Peyer's patch (tissue), 4 donors: ENCODE results near the gene PSMD2. TPM values are rescaled to one million over a fixed set of nuclear protein-coding genes. Genes with fewer than 3 reads are reported as not detected.
A peak's percentile ranks its signal among the peaks of the same experiment; 100 is the strongest.

Experiments
- DNase-seq, 3 donors: peaks; one replicate each; pipeline ENCODE4 v3.0.0-alpha.2; 2017 to 2019
- H3K27ac ChIP-seq, 4 donors: fragments of 200-600 bp; sonication (generic); one replicate each; pipeline ENCODE4 v1.5.1; 2016 to 2019
- H3K27me3 ChIP-seq, 2 donors: fragments of 200-600 bp; sonication (generic); one replicate each; pipeline ENCODE4 v1.5.1; 2019
- H3K36me3 ChIP-seq, 3 donors: fragments of 200-600 bp; sonication (generic); one replicate each; pipeline ENCODE4 v1.5.1; 2016 to 2019
- H3K4me1 ChIP-seq, 4 donors: fragments of 200-600 bp; sonication (generic); one replicate each; pipeline ENCODE4 v1.5.1; 2016 to 2019
- H3K4me3 ChIP-seq, 4 donors: fragments of 200-600 bp; sonication (generic); 1 replicate in 3 of 4; 2 replicates in 1 of 4; pipeline ENCODE4 v1.5.1; 2016 to 2019; ENCODE audit warnings: mild to moderate bottlenecking in 1 of 4
- H3K9me3 ChIP-seq, 4 donors: fragments of 200-600 bp; sonication (generic); one replicate each; pipeline ENCODE4 v1.5.1; 2016 to 2019; ENCODE audit warnings: mild to moderate bottlenecking in 1 of 4
- POLR2A ChIP-seq, 2 donors: fragments of 450-650 bp; IDR thresholded peaks; one replicate each; pipeline ENCODE4 v1.5.1; 2017; ENCODE audit warnings: antibody characterized with exemption in 2 of 2, mild to moderate bottlenecking in 2 of 2, moderate library complexity in 2 of 2
- total RNA-seq, 4 donors: library from RNA; depleted of rRNA; stranded (reverse); fragments of >200 nt; gene quantifications; one replicate each; pipeline ENCODE4 v1.1.0, GENCODE V29; 2016
- TF ChIP-seq, protein P1 (sequence below), 6 experiments: fragments of 450-650 bp in 4 of 6; fragments of 200-600 bp in 2 of 6; sonication (generic) in 1 of 6; IDR thresholded peaks; one replicate each; pipeline ENCODE4 v1.5.1; 2017 to 2019; ENCODE audit warnings: antibody characterized with exemption in 6 of 6, mild to moderate bottlenecking in 3 of 6, moderate library complexity in 1 of 6

The PSMD2 gene
- total RNA-seq, 4 donors from 2014 or later, result 140 to 198 (median 155) TPM

- no peak for DNase-seq
- TF ChIP-seq, protein P1, sequence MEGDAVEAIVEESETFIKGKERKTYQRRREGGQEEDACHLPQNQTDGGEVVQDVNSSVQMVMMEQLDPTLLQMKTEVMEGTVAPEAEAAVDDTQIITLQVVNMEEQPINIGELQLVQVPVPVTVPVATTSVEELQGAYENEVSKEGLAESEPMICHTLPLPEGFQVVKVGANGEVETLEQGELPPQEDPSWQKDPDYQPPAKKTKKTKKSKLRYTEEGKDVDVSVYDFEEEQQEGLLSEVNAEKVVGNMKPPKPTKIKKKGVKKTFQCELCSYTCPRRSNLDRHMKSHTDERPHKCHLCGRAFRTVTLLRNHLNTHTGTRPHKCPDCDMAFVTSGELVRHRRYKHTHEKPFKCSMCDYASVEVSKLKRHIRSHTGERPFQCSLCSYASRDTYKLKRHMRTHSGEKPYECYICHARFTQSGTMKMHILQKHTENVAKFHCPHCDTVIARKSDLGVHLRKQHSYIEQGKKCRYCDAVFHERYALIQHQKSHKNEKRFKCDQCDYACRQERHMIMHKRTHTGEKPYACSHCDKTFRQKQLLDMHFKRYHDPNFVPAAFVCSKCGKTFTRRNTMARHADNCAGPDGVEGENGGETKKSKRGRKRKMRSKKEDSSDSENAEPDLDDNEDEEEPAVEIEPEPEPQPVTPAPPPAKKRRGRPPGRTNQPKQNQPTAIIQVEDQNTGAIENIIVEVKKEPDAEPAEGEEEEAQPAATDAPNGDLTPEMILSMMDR (IDR thresholded peaks at IDR 0.05), result no peak
- TF ChIP-seq POLR2A (IDR thresholded peaks at IDR 0.05), result no peak
- Histone ChIP-seq H3K4me3 (no peak overlapping the region), H3K4me1 (peaks cover 0 to 9% (median 1%) of the 10 kb centered on the region in 4 donors), H3K36me3 (peaks cover 0 to 35% (median 0%) of the 10 kb centered on the region in 3 donors), H3K27ac (peak overlapping the region in 2 of 4 donors; percentile 73 to 79), H3K9me3 (no peaks in the 10 kb centered on the region), H3K27me3 (no peaks in the 10 kb centered on the region)
Observed at GRCh38 chr3:184344579-184345316, 45.7 kb downstream of the PSMD2 start.

DNA sequence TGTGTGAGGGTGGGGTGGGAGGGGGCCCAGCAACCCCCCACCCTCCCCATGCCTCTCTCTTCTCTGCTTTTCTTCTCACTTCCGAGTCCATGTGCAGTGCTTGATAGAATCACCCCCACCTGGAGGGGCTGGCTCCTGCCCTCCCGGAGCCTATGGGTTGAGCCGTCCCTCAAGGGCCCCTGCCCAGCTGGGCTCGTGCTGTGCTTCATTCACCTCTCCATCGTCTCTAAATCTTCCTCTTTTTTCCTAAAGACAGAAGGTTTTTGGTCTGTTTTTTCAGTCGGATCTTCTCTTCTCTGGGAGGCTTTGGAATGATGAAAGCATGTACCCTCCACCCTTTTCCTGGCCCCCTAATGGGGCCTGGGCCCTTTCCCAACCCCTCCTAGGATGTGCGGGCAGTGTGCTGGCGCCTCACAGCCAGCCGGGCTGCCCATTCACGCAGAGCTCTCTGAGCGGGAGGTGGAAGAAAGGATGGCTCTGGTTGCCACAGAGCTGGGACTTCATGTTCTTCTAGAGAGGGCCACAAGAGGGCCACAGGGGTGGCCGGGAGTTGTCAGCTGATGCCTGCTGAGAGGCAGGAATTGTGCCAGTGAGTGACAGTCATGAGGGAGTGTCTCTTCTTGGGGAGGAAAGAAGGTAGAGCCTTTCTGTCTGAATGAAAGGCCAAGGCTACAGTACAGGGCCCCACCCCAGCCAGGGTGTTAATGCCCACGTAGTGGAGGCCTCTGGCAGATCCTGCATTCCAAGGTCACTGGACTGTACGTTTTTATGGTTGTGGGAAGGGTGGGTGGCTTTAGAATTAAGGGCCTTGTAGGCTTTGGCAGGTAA lies 46.5 kb downstream of the PSMD2 start:
- Histone ChIP-seq H3K9me3 (no peaks in the 10 kb centered on the region), H3K27me3 (no peaks in the 10 kb centered on the region), H3K4me3 (no peak overlapping the region), H3K4me1 (peaks cover 0 to 9% (median 1%) of the 10 kb centered on the region in 4 donors), H3K36me3 (peaks cover 0 to 38% (median 0%) of the 10 kb centered on the region in 3 donors), H3K27ac (peak overlapping the region in 3 of 4 donors; percentile 65 to 79 (median 73))
- peak in 2 of 3 donors; percentile 88 to 90 for DNase-seq
- TF ChIP-seq POLR2A (IDR thresholded peaks at IDR 0.05), result peak in 1 of 2 donors; percentile 47
- TF ChIP-seq, protein P1 (IDR thresholded peaks at IDR 0.05), result peak in 4 of 6 experiments; percentile 23 to 80 (median 76)

DNA sequence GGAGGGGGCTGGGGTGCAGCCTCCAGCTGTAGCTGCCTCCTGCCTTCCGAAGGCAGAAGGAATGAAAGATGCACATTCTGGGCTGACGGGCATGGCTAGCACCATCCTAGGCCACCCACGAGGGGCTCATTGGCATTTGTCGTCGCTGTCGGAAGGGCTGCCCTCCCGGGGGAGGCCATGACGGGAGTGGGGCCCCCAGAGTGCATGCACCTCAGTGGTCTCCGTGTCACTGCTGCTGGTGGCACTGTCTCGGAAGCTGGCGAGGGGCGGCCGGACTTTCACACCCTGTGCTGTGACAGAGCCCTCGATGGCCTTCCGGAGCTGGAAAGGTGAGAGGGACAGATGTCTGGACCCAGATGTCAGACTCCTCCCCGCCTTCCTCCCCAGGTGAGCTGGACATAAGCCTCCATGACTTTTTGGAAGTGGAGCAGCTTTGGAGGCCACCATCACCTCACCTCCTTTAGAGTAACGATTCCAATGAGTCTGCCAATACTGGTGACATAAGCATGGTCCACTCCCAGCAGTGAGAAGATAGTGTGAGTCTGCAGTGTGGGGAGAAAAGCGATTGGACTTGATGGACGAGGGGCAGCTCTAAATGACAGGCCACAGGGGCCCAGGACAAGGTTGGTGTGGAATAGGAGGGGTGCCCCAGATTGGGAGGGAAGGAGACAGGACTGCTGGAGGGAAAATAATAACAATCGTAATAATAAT lies 47.6 kb downstream of the PSMD2 start:
- Histone ChIP-seq H3K27me3 (no peaks in the 10 kb centered on the region), H3K4me3 (no peak overlapping the region), H3K4me1 (peaks cover 0 to 15% (median 1%) of the 10 kb centered on the region in 4 donors), H3K9me3 (no peaks in the 10 kb centered on the region), H3K36me3 (peaks cover 0 to 42% (median 0%) of the 10 kb centered on the region in 3 donors), H3K27ac (peak overlapping the region in 3 of 4 donors; percentile 65 to 79 (median 73))
- peak in 1 of 3 donors; percentile 46 for DNase-seq
- TF ChIP-seq, protein P1 (IDR thresholded peaks at IDR 0.05), result no peak
- TF ChIP-seq POLR2A (IDR thresholded peaks at IDR 0.05), result no peak

DNA sequence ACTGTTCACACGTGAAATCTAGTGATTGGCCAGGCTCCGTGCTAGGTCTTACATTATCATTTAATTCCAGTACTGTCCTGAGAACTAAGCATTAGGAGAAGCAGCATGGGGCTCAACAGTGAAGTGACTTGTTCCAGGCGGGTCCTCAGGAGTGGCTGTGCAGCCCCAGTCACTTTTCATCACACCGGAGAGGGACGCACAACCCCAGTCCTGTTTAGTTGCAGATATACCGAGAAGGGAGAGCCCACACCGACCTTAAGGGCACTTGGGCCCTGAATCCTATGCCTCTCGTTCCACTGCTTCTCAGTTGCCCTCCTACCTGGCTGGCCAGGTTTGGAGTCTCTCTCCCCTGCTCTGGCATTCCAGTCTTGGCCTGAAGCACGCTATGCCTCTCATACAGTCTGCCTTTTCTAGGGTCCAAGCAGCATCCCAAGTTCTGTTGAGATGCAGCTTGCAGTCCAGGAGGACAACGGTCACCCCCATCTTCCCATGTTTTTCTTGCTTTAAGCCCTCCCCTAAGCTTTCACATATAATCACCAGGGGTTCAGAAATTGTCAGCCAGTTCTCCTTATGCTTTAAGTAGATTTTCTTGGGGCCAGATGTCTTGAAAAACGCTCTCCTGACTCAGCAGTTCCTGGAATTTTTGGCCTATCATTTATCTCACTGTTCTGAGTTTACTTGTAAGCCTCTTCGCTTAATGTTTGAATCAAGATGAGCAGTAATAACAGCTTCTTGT lies 48.4 kb downstream of the PSMD2 start:
- Histone ChIP-seq H3K36me3 (peaks cover 0 to 34% (median 0%) of the 10 kb centered on the region in 3 donors), H3K27ac (no peak overlapping the region), H3K4me3 (no peak overlapping the region), H3K9me3 (no peaks in the 10 kb centered on the region), H3K27me3 (no peaks in the 10 kb centered on the region), H3K4me1 (peaks cover 0 to 18% (median 1%) of the 10 kb centered on the region in 4 donors)
- DNase-seq, result no peak
- TF ChIP-seq, protein P1 (IDR thresholded peaks at IDR 0.05), result no peak
- no peak for TF ChIP-seq POLR2A (IDR thresholded peaks at IDR 0.05)

DNA sequence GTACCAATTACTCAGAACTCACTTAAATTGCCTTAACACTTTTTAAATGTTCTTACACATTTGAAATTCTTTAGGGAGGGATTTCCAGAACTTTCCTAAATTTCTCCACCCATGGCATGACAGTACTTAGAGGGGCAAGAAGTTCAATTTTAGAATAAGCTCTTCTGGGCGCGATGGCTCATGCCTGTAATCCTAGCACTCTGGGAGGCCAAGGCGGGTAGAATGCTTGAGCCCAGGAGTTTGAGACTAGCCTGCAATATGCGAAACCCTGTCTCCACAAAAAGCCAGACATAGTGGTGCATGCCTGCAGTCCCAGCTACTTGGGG lies 49.0 kb downstream of the PSMD2 start:
- H3K4me3 ChIP-seq, result no peak overlapping the region
- no peaks in the 10 kb centered on the region for H3K9me3 ChIP-seq
- no peak overlapping the region for H3K27ac ChIP-seq
- peaks cover 0 to 28% (median 0%) of the 10 kb centered on the region in 3 donors for H3K36me3 ChIP-seq
- TF ChIP-seq, protein P1 (IDR thresholded peaks at IDR 0.05), result no peak
- TF ChIP-seq POLR2A (IDR thresholded peaks at IDR 0.05), result no peak
- no peak for DNase-seq
- H3K27me3 ChIP-seq, result no peaks in the 10 kb centered on the region
- H3K4me1 ChIP-seq, result peaks cover 0 to 18% (median 1%) of the 10 kb centered on the region in 4 donors
